GM12872 (cell line): Measurements from ENCODE around the gene AFAP1.

ENCODE experiments used
- TF ChIP-seq, protein P1 (sequence below): IDR thresholded peaks from 3 replicates; pipeline ENCODE4 v1.5.1; 2011; ENCODE audit warnings: low read depth, mild to moderate bottlenecking, low read length, moderate library complexity; ENCODE audit not compliant: insufficient read depth

The AFAP1 gene

DNA sequence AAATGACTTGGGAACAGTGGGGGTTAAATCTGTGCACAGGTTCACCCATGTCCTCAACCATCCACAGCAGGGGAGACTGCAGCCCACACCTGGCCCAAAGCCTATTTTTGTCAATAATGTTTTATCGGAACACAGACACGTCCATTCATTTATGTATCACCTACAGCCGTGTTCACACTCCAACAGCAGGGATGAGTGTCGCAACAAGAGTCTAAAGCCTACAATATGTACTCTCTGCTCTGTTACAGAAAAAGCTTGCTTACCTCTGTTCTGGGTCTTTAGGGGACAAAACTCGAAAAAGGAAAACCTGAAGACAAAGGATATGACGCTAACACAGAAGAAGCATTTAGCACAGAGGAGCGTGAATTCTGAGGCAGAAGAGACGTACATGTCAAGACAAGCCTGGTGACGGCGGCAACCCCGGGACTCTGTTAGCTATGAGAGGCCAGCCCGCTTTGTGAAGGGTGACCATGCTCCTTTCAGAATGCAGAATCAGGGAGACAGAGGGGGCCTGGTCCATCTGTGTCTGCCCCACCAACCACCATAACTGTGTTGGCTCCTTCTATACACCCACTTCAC is 45.5 kb downstream of the AFAP1 start:
- TF ChIP-seq, protein P1, sequence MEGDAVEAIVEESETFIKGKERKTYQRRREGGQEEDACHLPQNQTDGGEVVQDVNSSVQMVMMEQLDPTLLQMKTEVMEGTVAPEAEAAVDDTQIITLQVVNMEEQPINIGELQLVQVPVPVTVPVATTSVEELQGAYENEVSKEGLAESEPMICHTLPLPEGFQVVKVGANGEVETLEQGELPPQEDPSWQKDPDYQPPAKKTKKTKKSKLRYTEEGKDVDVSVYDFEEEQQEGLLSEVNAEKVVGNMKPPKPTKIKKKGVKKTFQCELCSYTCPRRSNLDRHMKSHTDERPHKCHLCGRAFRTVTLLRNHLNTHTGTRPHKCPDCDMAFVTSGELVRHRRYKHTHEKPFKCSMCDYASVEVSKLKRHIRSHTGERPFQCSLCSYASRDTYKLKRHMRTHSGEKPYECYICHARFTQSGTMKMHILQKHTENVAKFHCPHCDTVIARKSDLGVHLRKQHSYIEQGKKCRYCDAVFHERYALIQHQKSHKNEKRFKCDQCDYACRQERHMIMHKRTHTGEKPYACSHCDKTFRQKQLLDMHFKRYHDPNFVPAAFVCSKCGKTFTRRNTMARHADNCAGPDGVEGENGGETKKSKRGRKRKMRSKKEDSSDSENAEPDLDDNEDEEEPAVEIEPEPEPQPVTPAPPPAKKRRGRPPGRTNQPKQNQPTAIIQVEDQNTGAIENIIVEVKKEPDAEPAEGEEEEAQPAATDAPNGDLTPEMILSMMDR = no peak

DNA sequence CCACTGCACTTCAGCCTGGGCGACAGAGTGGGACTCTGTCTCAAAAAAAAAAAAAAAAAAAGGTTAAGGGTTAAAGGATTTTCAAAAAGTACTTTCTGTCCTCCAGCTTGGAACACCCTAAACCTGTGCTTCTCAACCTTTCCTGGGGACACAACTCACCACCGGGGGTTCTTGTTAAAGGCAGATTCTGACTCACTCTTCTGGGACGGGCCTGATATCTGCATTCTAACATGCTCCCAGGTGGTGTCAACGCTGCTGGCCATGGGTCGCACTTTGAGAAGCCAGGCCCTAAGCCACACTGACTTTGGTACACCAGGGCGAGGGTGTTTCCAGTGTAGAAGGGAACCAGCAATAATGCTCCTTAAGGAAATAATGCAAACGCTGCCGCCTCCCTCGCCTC is 46.1 kb downstream of the AFAP1 start:
- TF ChIP-seq, protein P1 = no peak

DNA sequence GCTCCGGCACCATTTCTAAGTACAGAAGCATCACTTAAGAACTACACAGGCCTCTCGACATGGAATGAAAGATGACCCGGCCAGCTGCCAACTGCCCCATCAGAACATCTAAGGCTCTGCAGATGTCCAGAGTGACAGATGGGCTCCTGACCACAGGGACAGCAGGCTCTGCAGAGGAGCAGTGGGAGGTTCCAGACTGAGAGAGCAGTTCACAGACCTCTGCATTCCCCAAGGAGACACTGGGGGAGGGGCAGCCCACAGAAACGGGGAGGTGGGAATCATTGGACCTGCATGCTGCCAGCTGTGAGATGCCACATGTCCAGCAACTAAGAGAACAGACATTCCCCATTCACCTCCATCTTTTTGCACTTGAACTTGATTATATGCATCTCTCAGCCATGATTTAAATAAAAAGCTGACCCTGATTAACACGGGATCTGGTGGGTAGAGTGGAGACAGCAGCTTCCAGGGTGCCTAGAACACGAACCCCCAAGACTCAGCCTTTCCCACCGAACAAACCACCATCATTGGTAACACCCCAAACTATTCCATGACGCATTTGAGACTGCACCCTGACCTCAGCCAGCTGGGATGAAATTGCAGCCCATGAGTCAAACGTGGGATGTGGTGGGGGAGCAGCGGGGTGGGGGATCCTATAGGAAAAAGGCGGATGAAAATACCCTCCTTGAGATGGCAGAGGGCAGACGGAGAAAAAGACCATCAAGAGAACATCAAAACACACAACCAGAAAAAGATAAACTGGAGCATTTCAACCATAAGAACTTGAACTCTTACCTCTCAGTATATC is 47.2 kb downstream of the AFAP1 start:
- TF ChIP-seq, protein P1 = no peak

DNA sequence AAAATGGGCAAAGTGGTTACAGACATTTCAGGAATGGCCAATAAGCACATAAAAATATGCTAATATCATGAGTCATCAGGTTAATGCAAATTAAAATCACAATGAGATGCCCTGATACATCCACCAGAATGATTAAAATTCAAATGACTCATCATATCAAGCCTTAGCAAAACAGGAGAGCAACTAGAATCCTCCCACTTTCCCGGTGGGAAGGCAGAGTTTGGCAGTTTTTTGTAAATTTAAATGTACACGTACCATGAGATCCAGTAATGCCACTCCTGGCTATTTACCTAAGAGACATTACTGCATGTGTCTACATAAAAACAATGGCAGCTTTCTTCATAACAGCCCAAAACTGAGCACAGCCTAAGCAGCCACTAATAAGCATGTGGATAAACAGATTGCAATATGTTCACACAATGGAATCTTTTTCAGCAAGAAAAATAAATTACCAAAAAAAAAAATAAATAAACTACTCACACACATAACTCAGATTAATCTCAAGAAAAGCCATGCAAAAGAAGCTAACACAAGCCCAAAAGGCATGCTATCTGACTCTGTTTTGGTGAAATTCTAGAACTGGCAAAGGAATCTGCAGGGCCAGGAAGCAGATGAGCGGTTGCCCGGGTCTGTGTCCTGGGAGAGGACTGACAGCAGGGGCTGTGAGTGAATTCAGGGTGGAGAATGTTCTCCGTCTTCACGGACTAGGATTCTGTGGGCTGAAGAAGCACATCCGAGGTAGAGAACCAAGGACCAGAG is 48.8 kb downstream of the AFAP1 start:
- TF ChIP-seq, protein P1 = no peak

DNA sequence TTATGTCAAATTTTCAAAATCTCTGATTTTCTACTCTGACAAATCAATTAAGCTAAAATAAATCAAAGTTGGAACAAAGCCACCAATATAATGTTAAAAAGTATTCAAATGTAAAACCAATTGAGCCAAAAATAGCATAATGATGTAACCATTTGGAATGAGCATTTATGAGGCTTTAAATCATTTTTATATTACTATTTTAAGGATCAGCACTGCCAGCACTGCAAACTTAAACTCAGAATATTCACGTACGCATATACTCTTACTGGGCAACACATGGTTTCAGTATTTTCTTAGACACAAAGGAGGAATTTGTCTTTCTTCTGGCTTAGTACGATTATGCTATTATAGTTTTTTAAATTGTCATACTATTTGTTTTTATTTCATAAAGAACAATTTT is 52.2 kb downstream of the AFAP1 start:
- TF ChIP-seq, protein P1 = no peak

DNA sequence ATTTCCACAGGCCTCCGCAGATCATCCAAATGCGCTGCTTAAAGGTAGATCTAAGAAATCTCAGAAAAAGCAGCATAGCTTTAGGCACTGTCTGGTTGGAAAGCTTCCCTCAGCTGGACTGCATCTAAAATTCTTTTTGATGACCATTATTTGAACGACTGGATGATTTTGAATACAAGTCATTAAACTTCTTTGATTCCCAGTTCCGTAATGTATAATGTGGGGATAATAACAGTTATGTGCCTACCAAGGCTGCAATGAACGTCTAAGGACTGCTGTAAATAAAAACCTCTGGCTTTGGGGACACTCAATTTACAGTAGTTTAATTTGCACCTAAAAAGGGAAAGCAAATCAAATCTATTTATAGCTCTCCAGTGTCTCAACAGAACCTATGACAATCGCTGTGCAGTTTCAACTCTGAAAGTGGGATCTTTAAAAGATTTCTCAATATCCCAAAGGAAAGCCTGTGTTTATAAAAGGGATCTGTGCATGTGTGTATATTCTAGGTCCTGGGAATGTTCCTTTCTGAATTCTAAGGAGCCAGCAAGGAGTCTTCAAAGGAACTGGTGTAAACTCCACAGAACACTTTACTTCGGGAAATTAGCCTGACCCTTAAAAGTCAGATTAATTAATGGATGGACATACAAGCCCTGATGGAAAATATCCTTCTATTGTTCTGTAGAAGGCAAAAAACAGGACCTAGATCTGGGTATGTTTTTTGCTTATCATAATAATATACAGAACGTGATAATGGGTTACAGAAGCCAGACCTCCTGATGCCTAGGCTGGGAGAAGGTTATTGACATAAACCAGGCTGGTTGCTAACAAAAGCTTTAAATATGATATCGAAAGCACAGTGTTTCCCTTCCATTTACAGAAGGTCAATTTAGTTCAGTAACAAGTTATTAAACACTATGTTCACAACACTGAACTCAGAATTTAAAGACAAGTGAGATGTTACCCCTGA is 53.4 kb downstream of the AFAP1 start:
- TF ChIP-seq, protein P1 = no peak
